Stimulated activated naive CD8-positive, alpha-beta T cell treated with anti-CD3 and anti-CD28 coated beads, Interleukin-15, amount 100 ng/mL, for 72 hours (primary cell): ENCODE measurements around the gene CELF1.
"Not testable (repeated sequence)": the region's sequence is repeated elsewhere in the genome, so short reads cannot be mapped to it uniquely, and the experiment has no call there.

Experiments
- ATAC-seq: fragments of 150-1000 bp; cut with Tn5 transposase; 2 replicates; pipeline ENCODE4 v1.10.0; 2021; ENCODE audit warnings: mild to moderate bottlenecking, moderate library complexity
- DNase-seq, 2 donors: peaks; one replicate each; pipeline ENCODE4 v3.0.0; 2021 to 2022
- H3K27ac Mint-ChIP-seq, 2 donors: one replicate each; pipeline ENCODE4 v1.8.0; 2022; ENCODE audit warnings: mild to moderate bottlenecking in 2 of 2, mixed read lengths in 2 of 2, moderate library complexity in 2 of 2
- H3K27me3 Mint-ChIP-seq: one replicate; pipeline ENCODE4 v1.8.0; 2022; ENCODE audit warnings: mixed read lengths
- H3K4me1 Mint-ChIP-seq: one replicate; pipeline ENCODE4 v1.8.0; 2022; ENCODE audit warnings: mild to moderate bottlenecking, mixed read lengths
- H3K4me3 Mint-ChIP-seq, 2 donors: one replicate each; pipeline ENCODE4 v1.8.0; 2022; ENCODE audit warnings: mild to moderate bottlenecking in 2 of 2, mixed read lengths in 2 of 2, moderate library complexity in 1 of 2
- H3K9me3 Mint-ChIP-seq, 2 donors: one replicate each; pipeline ENCODE4 v1.8.0; 2022; ENCODE audit warnings: mixed read lengths in 2 of 2

The CELF1 gene

GRCh38 chr11:47564366-47564765 is 11.4 kb upstream of the CELF1 start:
- H3K4me1 Mint-ChIP-seq: peaks cover 36% of the 10 kb centered on the region
- not testable (repeated sequence) for H3K27me3 Mint-ChIP-seq, DNase-seq, H3K9me3 Mint-ChIP-seq, ATAC-seq, H3K27ac Mint-ChIP-seq
- H3K4me3 Mint-ChIP-seq: peak overlapping the region; percentile 37

- not testable (repeated sequence) for H3K27ac Mint-ChIP-seq, DNase-seq, ATAC-seq, H3K4me3 Mint-ChIP-seq, H3K9me3 Mint-ChIP-seq, H3K27me3 Mint-ChIP-seq
- H3K4me1 Mint-ChIP-seq: peaks cover 36% of the 10 kb centered on the region
Measured at GRCh38 chr11:47562393-47562792, 9.5 kb upstream of the CELF1 start.

DNA sequence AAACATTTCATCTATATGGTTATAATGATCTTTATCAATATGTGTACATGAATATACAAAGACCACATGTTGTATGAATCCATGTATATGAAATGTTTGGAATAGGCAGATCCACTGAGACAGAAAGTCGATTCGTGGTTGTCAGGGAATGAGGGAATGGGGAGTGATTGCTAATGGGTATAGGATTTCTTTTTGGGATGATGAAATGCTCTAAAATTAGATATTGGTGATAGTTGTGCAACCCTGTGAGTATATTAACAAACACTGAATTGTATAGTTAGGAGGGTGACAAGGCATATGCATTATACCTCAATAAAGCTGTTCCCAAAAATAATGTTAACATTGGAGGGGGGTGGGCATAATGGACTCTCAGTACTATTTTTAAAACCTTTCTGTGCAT is 7.5 kb upstream of the CELF1 start:
- no peak overlapping the region for H3K27ac Mint-ChIP-seq
- no peak overlapping the region for H3K4me3 Mint-ChIP-seq
- no peak for DNase-seq
- H3K27me3 Mint-ChIP-seq: no peaks in the 10 kb centered on the region
- H3K4me1 Mint-ChIP-seq: peaks cover 27% of the 10 kb centered on the region
- ATAC-seq: no peak
- no peaks in the 10 kb centered on the region for H3K9me3 Mint-ChIP-seq

DNA sequence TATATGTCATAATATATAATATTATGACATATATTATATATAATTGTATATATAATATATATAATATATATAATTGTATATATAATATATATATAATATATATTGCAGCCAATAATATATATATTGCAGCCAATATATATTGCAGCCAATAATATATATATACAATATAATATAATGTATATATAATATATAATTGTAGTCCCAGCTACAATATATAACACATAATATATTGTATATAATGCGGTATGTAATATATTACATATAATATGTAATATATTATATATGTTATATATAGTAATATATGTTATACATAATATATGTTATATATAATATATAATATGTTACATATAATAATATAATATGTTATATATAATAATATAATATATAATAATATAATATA is 5.8 kb upstream of the CELF1 start:
- ATAC-seq (no peak), DNase-seq (no peak)
- H3K27ac Mint-ChIP-seq: no peak overlapping the region
- no peaks in the 10 kb centered on the region for H3K27me3 Mint-ChIP-seq
- no peaks in the 10 kb centered on the region for H3K9me3 Mint-ChIP-seq
- H3K4me1 Mint-ChIP-seq: peaks cover 19% of the 10 kb centered on the region
- no peak overlapping the region for H3K4me3 Mint-ChIP-seq

- H3K9me3 Mint-ChIP-seq, H3K4me3 Mint-ChIP-seq, ATAC-seq, DNase-seq, H3K27me3 Mint-ChIP-seq: not testable (repeated sequence)
- Mint-ChIP-seq H3K27ac (peak overlapping the region in 1 of 2 donors; percentile 19), H3K4me1 (peaks cover 15% of the 10 kb centered on the region)
Measured at GRCh38 chr11:47557004-47557403, 4.1 kb upstream of the CELF1 start.

- H3K4me1 Mint-ChIP-seq: peaks cover 42% of the 10 kb centered on the region
- no peak for DNase-seq
- ATAC-seq: peak; percentile 56
- H3K27me3 Mint-ChIP-seq: no peaks in the 10 kb centered on the region
- peak overlapping the region; percentile 93 to 98 for H3K4me3 Mint-ChIP-seq
- no peaks in the 10 kb centered on the region for H3K9me3 Mint-ChIP-seq
- peak overlapping the region; percentile 1 to 90 for H3K27ac Mint-ChIP-seq
Measured at GRCh38 chr11:47553406-47553743, 443 bp upstream of the CELF1 start.

DNA sequence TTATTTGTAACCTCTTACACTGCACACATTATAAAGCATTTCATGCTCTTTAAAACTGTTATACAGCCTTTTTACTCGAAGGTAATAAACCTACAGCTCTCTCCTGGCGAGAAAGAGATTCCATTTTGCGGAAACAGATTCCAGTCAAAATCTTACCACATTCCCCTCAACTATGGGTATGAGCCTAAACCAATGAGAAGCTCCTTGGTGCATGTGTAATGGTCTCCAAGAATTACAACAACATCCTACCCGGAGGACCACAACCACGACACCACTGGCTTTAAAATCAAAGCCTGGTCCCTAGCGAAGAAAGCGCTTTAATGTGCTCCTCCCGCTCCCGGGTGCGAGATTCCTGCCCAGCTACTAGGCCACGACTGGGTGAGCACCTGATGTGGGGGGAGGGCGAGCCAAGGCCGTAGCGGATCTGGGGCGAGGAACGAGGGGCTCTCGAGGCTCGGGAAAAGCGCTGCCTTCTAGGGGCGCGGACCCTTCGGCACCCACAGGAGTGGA is 821 bp downstream of the CELF1 start:
- Mint-ChIP-seq H3K4me3 (peak overlapping the region; percentile 93 to 98), H3K4me1 (peaks cover 55% of the 10 kb centered on the region), H3K9me3 (no peaks in the 10 kb centered on the region), H3K27ac (peak overlapping the region; percentile 98 to 99), H3K27me3 (no peaks in the 10 kb centered on the region)
- ATAC-seq (peak; percentile 17), DNase-seq (no peak)

- Mint-ChIP-seq H3K4me3 (peak overlapping the region; percentile 93 to 98), H3K27me3 (no peaks in the 10 kb centered on the region), H3K4me1 (peaks cover 59% of the 10 kb centered on the region), H3K27ac (peak overlapping the region; percentile 34 to 90), H3K9me3 (no peaks in the 10 kb centered on the region)
- DNase-seq (no peak), ATAC-seq (no peak)
Measured at GRCh38 chr11:47551086-47551485, 1.8 kb downstream of the CELF1 start.

DNA sequence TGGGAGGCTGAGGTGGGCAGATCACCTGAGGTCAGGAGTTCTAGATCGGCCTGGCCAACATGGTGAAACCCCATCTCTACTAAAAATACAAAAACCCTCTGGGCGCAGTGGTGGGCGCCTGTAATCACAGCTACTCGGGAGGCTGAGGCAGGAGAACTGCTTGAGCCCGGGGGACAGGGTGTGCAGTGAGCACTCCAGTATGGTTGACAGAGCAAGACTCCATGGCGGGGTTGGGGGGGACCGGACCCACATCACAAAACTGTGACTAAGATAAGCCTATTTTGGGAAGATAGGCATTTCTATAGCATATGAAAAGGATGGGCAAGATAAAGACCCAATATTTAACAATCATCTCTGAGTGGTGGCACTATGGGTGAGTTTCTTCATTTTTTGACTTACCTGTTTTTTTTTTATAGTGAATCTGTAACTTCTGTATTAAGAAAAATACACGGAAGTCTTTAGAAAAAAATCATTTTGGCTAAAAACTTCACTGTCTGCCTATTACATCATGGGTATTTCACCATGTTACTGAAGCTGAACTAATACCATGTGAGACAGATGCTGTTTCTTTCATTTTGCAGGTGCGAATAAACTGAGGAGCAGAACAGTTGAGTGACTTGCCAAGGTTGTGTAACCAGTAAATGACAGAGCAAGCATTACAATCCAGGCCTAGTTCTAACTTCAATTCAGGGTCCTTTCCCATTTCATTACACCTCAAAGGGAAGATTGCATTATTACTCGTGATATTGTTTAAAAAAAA is 2.5 kb downstream of the CELF1 start:
- peak overlapping the region; percentile 34 to 90 for H3K27ac Mint-ChIP-seq
- peak overlapping the region; percentile 93 to 98 for H3K4me3 Mint-ChIP-seq
- peaks cover 59% of the 10 kb centered on the region for H3K4me1 Mint-ChIP-seq
- ATAC-seq (no peak), DNase-seq (no peak)
- no peaks in the 10 kb centered on the region for H3K27me3 Mint-ChIP-seq
- no peaks in the 10 kb centered on the region for H3K9me3 Mint-ChIP-seq

GRCh38 chr11:47546274-47546673 is 6.7 kb downstream of the CELF1 start:
- DNase-seq, H3K9me3 Mint-ChIP-seq, ATAC-seq, H3K4me3 Mint-ChIP-seq, H3K27me3 Mint-ChIP-seq, H3K27ac Mint-ChIP-seq: not testable (repeated sequence)
- peaks cover 72% of the 10 kb centered on the region for H3K4me1 Mint-ChIP-seq

GRCh38 chr11:47545298-47545697 is 7.6 kb downstream of the CELF1 start:
- H3K4me1 Mint-ChIP-seq: peaks cover 72% of the 10 kb centered on the region
- H3K27ac Mint-ChIP-seq: no peak overlapping the region
- ATAC-seq (no peak), DNase-seq (no peak)
- H3K4me3 Mint-ChIP-seq: no peak overlapping the region
- H3K9me3 Mint-ChIP-seq: no peaks in the 10 kb centered on the region
- no peaks in the 10 kb centered on the region for H3K27me3 Mint-ChIP-seq

DNA sequence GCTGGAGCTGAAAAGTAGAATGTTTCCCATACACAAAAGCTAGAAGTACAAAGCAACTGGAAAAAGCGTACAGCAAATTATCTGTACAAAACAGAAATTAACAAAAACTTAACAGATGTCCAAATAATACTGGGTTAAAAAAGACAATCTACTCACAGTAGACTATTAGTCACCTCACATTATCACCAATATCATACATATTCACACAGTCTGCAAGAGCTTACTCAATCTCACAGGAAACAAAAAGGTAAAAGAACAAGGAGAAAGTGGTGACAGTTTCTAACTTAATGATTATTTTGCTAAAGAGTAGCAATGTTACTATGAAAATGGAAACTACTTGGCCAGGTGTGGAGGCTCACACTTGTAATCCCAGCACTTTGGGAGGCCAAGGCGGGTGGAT is 11.9 kb downstream of the CELF1 start:
- Mint-ChIP-seq H3K9me3 (peaks cover 4 to 6% of the 10 kb centered on the region in 2 donors), H3K27me3 (no peaks in the 10 kb centered on the region), H3K27ac (peak overlapping the region in 1 of 2 donors; percentile 11), H3K4me1 (peaks cover 64% of the 10 kb centered on the region), H3K4me3 (peak overlapping the region; percentile 43 to 72)
- DNase-seq: no peak
- peak; percentile 53 for ATAC-seq

DNA sequence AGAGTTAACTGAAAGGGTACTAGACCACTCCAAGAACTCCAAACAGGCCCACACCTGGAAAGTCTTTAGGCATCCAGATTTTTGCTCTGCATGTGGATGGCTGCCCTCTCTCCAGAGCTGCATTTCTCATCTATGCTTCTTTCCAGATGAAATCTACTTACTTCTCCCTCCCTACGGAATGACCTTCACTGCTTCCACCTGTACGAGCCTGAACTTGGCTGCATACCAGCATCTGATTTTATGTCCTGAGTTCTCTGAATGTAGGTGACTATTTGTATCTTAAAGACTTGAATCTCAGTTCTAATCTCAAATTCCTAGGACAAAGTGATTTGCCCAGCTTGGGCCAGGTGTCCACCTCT is 13.3 kb downstream of the CELF1 start:
- Mint-ChIP-seq H3K4me1 (peaks cover 68% of the 10 kb centered on the region), H3K4me3 (no peak overlapping the region), H3K27ac (peak overlapping the region in 1 of 2 donors; percentile 2), H3K9me3 (peaks cover 4 to 6% of the 10 kb centered on the region in 2 donors), H3K27me3 (no peaks in the 10 kb centered on the region)
- ATAC-seq (no peak), DNase-seq (no peak)

DNA sequence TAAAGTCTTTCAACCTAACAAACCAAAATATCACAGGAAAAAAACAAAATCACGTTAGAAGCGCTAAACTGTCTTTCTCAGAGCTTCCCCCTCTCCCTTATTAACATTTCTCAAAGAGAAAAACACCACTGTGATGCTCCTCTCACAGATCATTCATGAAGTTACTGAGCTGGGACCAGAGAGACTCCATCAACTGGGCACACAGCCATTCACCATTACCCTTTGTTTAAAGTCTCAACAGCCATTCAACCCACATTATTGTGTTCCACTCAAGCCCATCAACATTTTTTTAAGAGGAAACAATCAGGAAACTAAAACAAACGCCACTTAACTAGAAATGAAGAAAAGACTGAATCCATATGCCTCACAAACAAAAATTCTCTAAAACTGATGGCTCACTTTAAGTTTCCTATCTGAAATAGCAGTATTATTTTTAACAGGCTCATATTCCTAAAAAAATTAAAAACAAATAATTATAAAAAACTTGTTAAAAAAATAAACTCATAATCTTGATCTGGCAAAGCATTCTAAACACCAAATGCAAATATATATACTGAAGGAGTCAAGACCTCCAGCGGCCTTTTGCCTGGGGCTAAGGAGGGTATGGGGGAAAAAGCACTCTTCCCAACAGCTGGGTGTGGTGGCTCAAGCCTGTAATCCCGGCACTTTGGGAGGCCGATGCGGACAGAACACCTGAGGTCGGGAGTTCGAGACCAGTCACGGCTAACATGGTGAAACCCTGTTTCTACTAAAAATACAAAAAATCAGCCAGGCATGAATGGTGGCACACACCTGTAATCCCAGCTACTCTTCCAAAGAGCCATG is 14.0 kb downstream of the CELF1 start:
- no peaks in the 10 kb centered on the region for H3K27me3 Mint-ChIP-seq
- ATAC-seq (no peak), DNase-seq (no peak)
- peak overlapping the region in 1 of 2 donors; percentile 5 for H3K27ac Mint-ChIP-seq
- peaks cover 62% of the 10 kb centered on the region for H3K4me1 Mint-ChIP-seq
- no peak overlapping the region for H3K4me3 Mint-ChIP-seq
- peaks cover 4 to 6% of the 10 kb centered on the region in 2 donors for H3K9me3 Mint-ChIP-seq

DNA sequence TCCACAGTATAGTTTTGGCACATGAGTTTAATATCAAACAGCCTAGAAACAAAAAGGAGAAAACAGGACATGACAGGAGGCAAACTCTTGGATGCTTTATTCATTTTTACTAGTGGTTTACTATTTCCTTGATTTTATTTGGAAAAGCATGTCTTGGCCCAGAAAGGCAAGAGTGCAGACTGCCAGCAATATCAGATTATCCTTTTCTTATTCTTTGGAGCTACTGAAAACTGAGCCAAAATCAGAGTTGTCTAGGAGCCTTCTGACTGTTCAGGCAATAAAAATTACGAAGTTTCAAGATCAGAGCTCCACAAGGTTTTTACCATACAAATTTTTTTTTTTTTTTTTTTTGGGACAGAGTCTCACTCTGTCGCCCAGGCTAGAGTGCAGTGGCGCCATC is 16.0 kb downstream of the CELF1 start:
- H3K4me1 Mint-ChIP-seq: peaks cover 60% of the 10 kb centered on the region
- no peak for DNase-seq
- ATAC-seq: no peak

DNA sequence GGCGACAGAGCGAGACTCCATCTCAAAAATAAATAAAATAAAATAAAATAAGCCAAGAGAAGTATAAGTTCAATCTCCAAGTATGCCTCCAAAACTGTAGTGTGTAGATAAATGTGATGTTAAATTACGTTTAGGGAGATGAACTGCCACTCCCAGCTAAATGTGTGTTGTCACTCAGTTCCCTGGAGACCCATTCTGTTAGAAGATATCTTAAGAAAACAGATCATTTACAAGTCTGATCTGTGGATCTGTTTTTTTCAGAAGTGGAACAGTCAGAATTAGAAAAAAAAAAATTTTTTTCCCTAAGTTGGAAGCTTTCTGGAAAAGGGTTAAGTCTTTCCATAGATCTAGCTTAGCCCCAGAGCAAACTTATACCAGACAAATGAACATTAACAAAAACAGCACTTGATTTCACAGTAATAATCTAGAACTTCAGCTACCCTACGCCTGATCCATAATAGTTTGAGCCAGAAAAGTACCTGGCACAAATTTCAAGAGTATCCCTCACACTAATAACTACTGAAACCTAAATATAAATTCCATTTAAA is 18.2 kb downstream of the CELF1 start:
- Mint-ChIP-seq H3K27me3 (no peaks in the 10 kb centered on the region), H3K9me3 (peaks cover 4 to 6% of the 10 kb centered on the region in 2 donors), H3K4me3 (no peak overlapping the region), H3K4me1 (peaks cover 45% of the 10 kb centered on the region), H3K27ac (peak overlapping the region in 1 of 2 donors; percentile 54)
- ATAC-seq (no peak), DNase-seq (no peak)

More for the DNA sequence above, 16.0 kb downstream of the CELF1 start:
- no peak overlapping the region for H3K27ac Mint-ChIP-seq
- peaks cover 4 to 6% of the 10 kb centered on the region in 2 donors for H3K9me3 Mint-ChIP-seq
- H3K27me3 Mint-ChIP-seq: no peaks in the 10 kb centered on the region
- H3K4me3 Mint-ChIP-seq: no peak overlapping the region
